Neuronal stem cell (in vitro differentiated cells): ENCODE measurements around the gene TBC1D13.
A peak's percentile ranks its signal among the peaks of the same experiment; 100 is the strongest.

Source experiments
- DNase-seq: peaks from one replicate; pipeline ENCODE4 v3.0.0-alpha.2; 2013; ENCODE audit warnings: low spot score
- H2AFZ ChIP-seq: one replicate; pipeline ENCODE4 v1.6.1; 2013; ENCODE audit warnings: mild to moderate bottlenecking, low read length, inconsistent platforms
- H2AK5ac ChIP-seq: 2 replicates; pipeline ENCODE4 v1.6.1; 2013; ENCODE audit warnings: low read depth, mild to moderate bottlenecking, inconsistent platforms, low read length, moderate library complexity, mixed read lengths
- H2BK120ac ChIP-seq: 2 replicates; pipeline ENCODE4 v1.6.1; 2013; ENCODE audit warnings: low read depth, mild to moderate bottlenecking, inconsistent platforms, low read length, moderate library complexity, mixed read lengths
- H2BK12ac ChIP-seq: one replicate; pipeline ENCODE4 v1.6.1; 2013; ENCODE audit warnings: low read length, inconsistent platforms
- H2BK15ac ChIP-seq: 2 replicates; pipeline ENCODE4 v1.6.1; 2013; ENCODE audit warnings: mild to moderate bottlenecking, low read length, inconsistent platforms, mixed read lengths
- H2BK5ac ChIP-seq: one replicate; pipeline ENCODE4 v1.6.1; 2013; ENCODE audit warnings: inconsistent platforms, mild to moderate bottlenecking, low read length, moderate library complexity
- H3K14ac ChIP-seq: one replicate; pipeline ENCODE4 v1.6.1; 2013; ENCODE audit warnings: low read length, inconsistent platforms
- H3K18ac ChIP-seq: 2 replicates; pipeline ENCODE4 v1.6.1; 2013; ENCODE audit warnings: low read length, inconsistent platforms
- H3K23ac ChIP-seq: 2 replicates; pipeline ENCODE4 v1.6.1; 2013; ENCODE audit warnings: low read depth, mild to moderate bottlenecking, mixed read lengths, low read length, inconsistent platforms; ENCODE audit not compliant: poor library complexity
- H3K27ac ChIP-seq: replicated peaks from 3 replicates; pipeline ENCODE4 v1.5.1; 2013; ENCODE audit warnings: low read length, inconsistent platforms
- H3K27me3 ChIP-seq, 3 experiments: 2 replicates each; pipeline ENCODE4 v1.6.1; 2013; ENCODE audit warnings: low read length in 3 of 3, mild to moderate bottlenecking in 2 of 3, inconsistent platforms in 1 of 3, low read depth in 1 of 3, mixed read lengths in 1 of 3, moderate library complexity in 1 of 3; ENCODE audit not compliant: control insufficient read depth in 3 of 3, insufficient read depth in 3 of 3
- H3K36me3 ChIP-seq, 2 donors: replicated peaks in 1 of 2; 2 replicates each; pipeline ENCODE4 v1.6.1; 2013; ENCODE audit warnings: low read length in 2 of 2; ENCODE audit not compliant: control insufficient read depth in 2 of 2, insufficient read depth in 2 of 2
- H3K4ac ChIP-seq: 2 replicates; pipeline ENCODE4 v1.6.1; 2013; ENCODE audit warnings: inconsistent platforms, mild to moderate bottlenecking, low read length, moderate library complexity
- H3K4me1 ChIP-seq, 2 donors: 1 replicate in 1 of 2; 2 replicates in 1 of 2; pipeline ENCODE4 v1.6.1; 2013; ENCODE audit warnings: low read length in 2 of 2, low read depth in 1 of 2; ENCODE audit not compliant: control insufficient read depth in 2 of 2, insufficient read depth in 1 of 2
- H3K4me2 ChIP-seq: one replicate; pipeline ENCODE4 v1.6.1; 2013; ENCODE audit warnings: mild to moderate bottlenecking, low read length, inconsistent platforms; ENCODE audit not compliant: insufficient read depth, poor library complexity, severe bottlenecking
- H3K4me3 ChIP-seq, 2 donors: 2 replicates each; pipeline ENCODE4 v1.5.1; 2013; ENCODE audit warnings: low read length in 2 of 2, mild to moderate bottlenecking in 2 of 2, inconsistent platforms in 1 of 2, moderate library complexity in 1 of 2
- H3K79me1 ChIP-seq: one replicate; pipeline ENCODE4 v1.6.1; 2013; ENCODE audit warnings: low read depth, mild to moderate bottlenecking, inconsistent platforms, low read length, moderate library complexity
- H3K9ac ChIP-seq: one replicate; pipeline ENCODE4 v1.6.1; 2013; ENCODE audit warnings: mild to moderate bottlenecking, low read depth, low read length, inconsistent platforms; ENCODE audit not compliant: poor library complexity
- H3K9me3 ChIP-seq, 2 donors: replicated peaks in 1 of 2; 2 replicates each; pipeline versions ENCODE3 to v1.6.1; 2013; ENCODE audit warnings: low read length in 2 of 2, mild to moderate bottlenecking in 2 of 2, inconsistent platforms in 1 of 2, low read depth in 1 of 2, mixed read lengths in 1 of 2, moderate library complexity in 1 of 2; ENCODE audit not compliant: control insufficient read depth in 2 of 2, insufficient read depth in 1 of 2
- H4K8ac ChIP-seq: one replicate; pipeline ENCODE4 v1.6.1; 2013; ENCODE audit warnings: low read depth, mild to moderate bottlenecking, inconsistent platforms, low read length, moderate library complexity
- H4K91ac ChIP-seq: one replicate; pipeline ENCODE4 v1.6.1; 2013; ENCODE audit warnings: low read length, low read depth, mild to moderate bottlenecking, inconsistent platforms; ENCODE audit not compliant: poor library complexity
- WGBS, 2 donors: extraction: QIAGEN DNeasy Blood & Tissue Kit; methylation state at CpG; one replicate each; pipeline ENCODE4 v1.1.7; 2013; ENCODE audit warnings: missing lambda C conversion rate in 2 of 2, mixed read lengths in 1 of 2; ENCODE audit not compliant: insufficient read length in 2 of 2, insufficient replicate concordance in 1 of 2; ENCODE audit errors: extremely low coverage in 2 of 2; 5-methylcytosine and 5-hydroxymethylcytosine counted together

TBC1D13 gene

DNA sequence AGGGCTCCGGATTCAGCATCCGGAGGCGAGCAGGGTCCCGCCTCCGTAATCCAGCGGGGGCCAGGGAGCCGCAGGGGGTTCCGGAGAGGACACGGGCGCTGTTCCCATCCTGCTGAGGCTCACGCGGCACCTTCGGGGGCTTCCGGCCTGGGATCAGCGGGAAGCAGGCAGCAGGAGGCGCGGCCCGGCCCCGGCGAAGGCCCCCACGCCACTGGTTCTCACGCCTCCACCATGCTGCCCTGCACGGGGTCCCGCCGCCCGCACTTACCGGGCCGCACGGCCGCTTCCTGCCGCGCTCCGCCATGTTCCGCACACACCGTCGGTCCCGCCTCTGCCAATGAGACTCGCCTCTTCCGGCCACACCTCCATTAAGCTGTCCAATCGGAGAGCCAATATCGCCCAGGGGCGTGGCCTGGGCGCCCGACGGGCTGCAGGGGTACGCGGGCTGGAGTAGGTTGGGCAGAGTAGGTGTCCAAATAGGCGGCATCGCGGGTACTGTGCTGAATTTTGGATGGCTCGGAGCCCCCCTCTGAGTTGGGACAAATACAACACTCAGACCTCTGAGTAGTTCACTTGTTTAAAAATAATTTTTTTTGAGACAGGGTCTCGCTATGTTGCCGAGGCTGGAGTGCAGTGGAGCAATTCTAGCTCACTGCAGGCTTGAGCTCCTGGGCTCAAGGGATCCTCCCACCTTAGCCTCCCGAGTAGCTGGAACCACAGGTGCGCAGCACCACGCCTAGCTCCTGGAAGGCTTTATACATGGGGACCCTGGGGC is 42.6 kb downstream of the TBC1D13 start, which contains the start of gene SPOUT1:
Gene SPOUT1 (minus strand): TSS at position 318 of the 775 bp plus-strand sequence. CDS start 14 bp downstream, at position 304.
- Histone ChIP-seq H2BK5ac (no peak within 1 kb of the TSS), H3K27me3 (no peaks in the 10 kb centered on the region), H3K23ac (peak within 1 kb of the TSS; percentile 99), H3K9me3 (no peaks in the 10 kb centered on the region), H3K4me2 (peak within 1 kb of the TSS; percentile 94), H3K14ac (no peak within 1 kb of the TSS), H3K4me3 (peak within 1 kb of the TSS; percentile 85 to 95), H4K8ac (no peak within 1 kb of the TSS), H4K91ac (no peak within 1 kb of the TSS), H3K4ac (no peak within 1 kb of the TSS), H3K4me1 (peaks cover 5 to 6% of the 10 kb centered on the region in 2 donors), H3K18ac (peak within 1 kb of the TSS; percentile 96), H2BK12ac (no peak within 1 kb of the TSS), H2BK120ac (no peak within 1 kb of the TSS), H3K27ac (peak within 1 kb of the TSS; percentile 17), H3K79me1 (no peaks in the 10 kb centered on the region), H2AK5ac (peak within 1 kb of the TSS; percentile 21), H2BK15ac (no peak within 1 kb of the TSS), H2AFZ (peak within 1 kb of the TSS; percentile 93), H3K9ac (peak within 1 kb of the TSS; percentile 99), H3K36me3 (peaks cover 28 to 55% of the 10 kb centered on the region in 2 donors)
- WGBS, 2 donors = no CpG with 5 or more reads among the region's 56 CpGs
- peak; percentile 90 for DNase-seq

DNA sequence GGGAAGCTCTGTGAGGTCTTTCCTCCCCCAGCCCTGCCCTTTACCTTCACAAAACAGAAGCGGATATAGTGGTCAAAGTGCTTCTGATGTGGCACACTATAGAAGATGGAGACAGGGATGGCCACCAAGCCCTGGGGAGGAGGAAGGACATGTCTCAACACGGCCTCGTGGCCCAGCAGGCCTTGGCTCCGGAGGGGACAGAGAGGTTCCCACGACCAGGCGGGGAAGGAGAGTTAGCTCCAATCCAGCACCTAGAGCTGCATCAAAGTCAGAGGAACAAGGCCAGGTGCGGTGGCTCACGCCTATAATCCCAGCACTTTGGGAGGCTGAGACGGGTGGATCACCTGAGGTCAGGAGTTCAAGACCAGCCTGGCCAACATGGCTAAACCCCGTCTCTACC is 46.6 kb downstream of the TBC1D13 start:
- H2BK5ac ChIP-seq = no peak overlapping the region
- no peaks in the 10 kb centered on the region for H3K27me3 ChIP-seq
- H3K23ac ChIP-seq = no peak overlapping the region
- no peak overlapping the region for H3K9ac ChIP-seq
- H3K4me2 ChIP-seq = no peak overlapping the region
- H3K4me1 ChIP-seq = peaks cover 3 to 4% of the 10 kb centered on the region in 2 donors
- H2AFZ ChIP-seq = no peak overlapping the region
- H4K91ac ChIP-seq = no peak overlapping the region
- H3K4me3 ChIP-seq = peak overlapping the region in 1 of 2 donors; percentile 11
- H3K79me1 ChIP-seq = peaks cover 2% of the 10 kb centered on the region
- no peak overlapping the region for H3K18ac ChIP-seq
- no peak overlapping the region for H4K8ac ChIP-seq
- H3K14ac ChIP-seq = no peak overlapping the region
- no peak overlapping the region for H2BK15ac ChIP-seq
- peaks cover 13 to 35% of the 10 kb centered on the region in 2 donors for H3K36me3 ChIP-seq
- H3K9me3 ChIP-seq = no peaks in the 10 kb centered on the region
- H2AK5ac ChIP-seq = no peak overlapping the region
- no peak overlapping the region for H2BK120ac ChIP-seq
- H3K27ac ChIP-seq = no peak overlapping the region
- WGBS, 2 donors = no CpG with 5 or more reads among the region's 10 CpGs
- H2BK12ac ChIP-seq = no peak overlapping the region
- no peak overlapping the region for H3K4ac ChIP-seq
- DNase-seq = no peak

DNA sequence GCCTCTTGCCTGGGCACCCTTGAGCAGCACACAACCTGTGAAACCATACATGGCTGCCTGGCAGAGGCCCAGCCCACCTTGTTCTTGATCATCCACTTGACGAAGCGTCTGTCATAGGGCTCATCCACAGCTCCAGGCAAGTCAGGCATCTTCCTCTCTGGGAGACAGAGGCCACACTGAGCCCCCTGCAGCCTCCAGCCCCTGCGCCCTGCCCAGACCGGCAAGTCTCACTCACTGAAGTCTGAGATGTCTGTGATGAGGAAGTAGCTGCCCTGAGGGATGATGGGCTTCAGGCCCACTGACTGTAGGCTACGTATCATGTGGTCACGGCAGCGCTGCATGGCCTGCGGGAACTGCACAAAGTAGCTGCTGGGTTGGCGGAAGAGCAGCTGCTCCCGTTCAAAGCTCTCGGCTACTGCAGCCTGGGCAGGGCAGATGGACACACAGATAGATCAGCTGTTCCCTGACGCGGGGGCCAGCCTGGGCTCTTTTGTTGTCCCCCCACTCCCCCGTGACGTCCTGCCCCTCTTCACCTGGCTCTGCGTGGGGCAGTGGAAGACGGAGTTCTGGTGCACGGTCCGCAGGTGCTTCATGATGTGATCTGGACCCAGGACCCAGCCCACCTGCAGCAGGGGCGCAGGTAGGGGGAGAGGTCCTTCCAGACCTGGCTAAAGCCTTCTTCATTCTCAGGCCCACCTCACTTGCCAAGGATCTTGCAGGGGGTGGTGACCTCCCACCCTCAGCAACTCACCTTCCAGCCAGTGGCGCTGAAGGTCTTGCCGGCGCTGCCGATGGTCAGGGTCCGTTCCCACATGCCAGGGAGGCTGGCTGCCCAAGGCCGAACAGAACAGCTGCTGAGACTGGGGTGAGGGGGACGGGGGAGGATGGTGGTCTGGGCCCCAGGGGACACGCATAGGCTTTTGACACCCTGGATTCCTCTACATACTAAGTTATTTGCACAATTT is 48.5 kb downstream of the TBC1D13 start:
- Histone ChIP-seq H2BK120ac (peak overlapping the region; percentile 72), H3K9me3 (no peaks in the 10 kb centered on the region), H4K91ac (no peak overlapping the region), H3K23ac (peak overlapping the region; percentile 20), H3K4ac (no peak overlapping the region), H3K14ac (no peak overlapping the region), H3K4me2 (no peak overlapping the region), H3K9ac (peak overlapping the region; percentile 30), H2BK12ac (no peak overlapping the region), H3K18ac (no peak overlapping the region), H3K4me1 (no peaks in the 10 kb centered on the region), H2AK5ac (no peak overlapping the region), H3K27me3 (no peaks in the 10 kb centered on the region), H3K79me1 (peaks cover 2% of the 10 kb centered on the region), H3K4me3 (no peak overlapping the region), H2AFZ (no peak overlapping the region), H3K27ac (no peak overlapping the region), H2BK5ac (no peak overlapping the region), H3K36me3 (peaks cover 13 to 36% of the 10 kb centered on the region in 2 donors), H4K8ac (no peak overlapping the region), H2BK15ac (no peak overlapping the region)
- DNase-seq = no peak
- no CpG with 5 or more reads among the region's 28 CpGs for WGBS, 2 donors
